SK-N-MC (cell line): Measurements from ENCODE around the gene MED1.
"Not testable (repeated sequence)": the region's sequence is repeated elsewhere in the genome, so short reads cannot be mapped to it uniquely, and the experiment has no call there.

Experiments used
- EZH2 ChIP-seq: fragments of 200-600 bp; sonication (generic); IDR thresholded peaks from one replicate; pipeline ENCODE4 v1.6.1; 2017; ENCODE audit warnings: antibody characterized with exemption
- FOXP2 ChIP-seq: optimal IDR thresholded peaks from 2 replicates; pipeline ENCODE3; 2011; ENCODE audit warnings: mild to moderate bottlenecking, moderate library complexity; ENCODE audit not compliant: insufficient read depth; ENCODE audit errors: extremely low read length, control extremely low read depth
- POLR2AphosphoS5 ChIP-seq: IDR thresholded peaks from 2 replicates; pipeline ENCODE4 v1.6.1; 2012; ENCODE audit warnings: mild to moderate bottlenecking, low read depth, low read length, borderline replicate concordance

DNA sequence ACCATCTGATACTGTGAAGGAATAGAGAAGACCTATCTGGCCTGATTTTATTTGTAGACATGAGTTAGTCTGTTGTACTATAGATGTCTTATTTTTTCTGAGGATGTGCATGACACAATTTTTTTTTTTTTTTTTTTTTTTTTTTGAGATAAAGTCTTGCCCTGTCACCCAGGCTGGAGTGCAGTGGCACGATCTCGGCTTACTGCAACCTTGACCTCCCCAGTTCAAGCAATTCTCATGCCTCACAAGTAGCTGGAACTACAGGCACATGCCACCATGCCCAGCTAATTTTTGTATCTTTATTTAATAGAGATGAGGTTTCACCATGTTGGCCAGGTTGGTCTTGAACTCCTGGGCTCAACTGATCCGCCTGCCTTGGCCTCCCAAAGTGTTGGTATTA, 36.4 kb upstream of the MED1 start:
- TF ChIP-seq FOXP2, EZH2, POLR2AphosphoS5: not testable (repeated sequence)
